H1 (cell line): ENCODE data around the gene LRRC43. TPM values are rescaled to one million over a fixed set of nuclear protein-coding genes. Genes with fewer than 3 reads are reported as not detected.
"Not testable (repeated sequence)": the region's sequence is repeated elsewhere in the genome, so short reads cannot be mapped to it uniquely, and the experiment has no call there.

Experiments used
- CTCF ChIA-PET: fragments of 300-600 bp; sonication (Branson Sonifier 250); formaldehyde crosslinking; loops from one replicate; lab custom pipeline; 2021; ENCODE audit not compliant: partially characterized antibody; lab: Charles Lee
- POLR2A ChIA-PET: fragments of 300-600 bp; sonication (Branson Sonifier 250); formaldehyde crosslinking; loops from one replicate; lab custom pipeline; 2021; ENCODE audit warnings: inconsistent platforms; ENCODE audit not compliant: partially characterized antibody; lab: Charles Lee
- DNase-seq, 2 experiments: peaks; one replicate each; pipeline versions ENCODE4 v3.0.0 to v3.0.0-alpha.2; 2010 to 2022; ENCODE audit warnings: low spot score in 2 of 2, low read depth in 1 of 2, mixed read lengths in 1 of 2
- FAIRE-seq: peaks from 2 replicates; lab custom pipeline; 2011; peaks lifted over from hg19 to GRCh38; lab: Jason Lieb, UNC
- H2AFZ ChIP-seq: 2 replicates; pipeline ENCODE4 v1.8.1; 2012; ENCODE audit warnings: low read length, inconsistent platforms
- H2AK5ac ChIP-seq: 2 replicates; pipeline ENCODE4 v1.6.1; 2013; ENCODE audit warnings: low read depth, low read length
- H2BK120ac ChIP-seq: replicated peaks from 2 replicates; pipeline ENCODE3; 2013; ENCODE audit warnings: low read depth, low read length, inconsistent platforms
- H2BK12ac ChIP-seq: 2 replicates; pipeline ENCODE4 v1.6.1; 2013; ENCODE audit warnings: low read depth, low read length
- H2BK15ac ChIP-seq: 2 replicates; pipeline ENCODE4 v1.6.1; 2013; ENCODE audit warnings: low read length
- H2BK20ac ChIP-seq: 2 replicates; pipeline ENCODE4 v1.6.1; 2013; ENCODE audit warnings: low read length
- H2BK5ac ChIP-seq: 2 replicates; pipeline ENCODE4 v1.6.1; 2013; ENCODE audit warnings: low read depth, low read length
- H3K14ac ChIP-seq: 2 replicates; pipeline ENCODE4 v1.6.1; 2013; ENCODE audit warnings: inconsistent platforms; ENCODE audit not compliant: insufficient read length
- H3K18ac ChIP-seq: 2 replicates; pipeline ENCODE4 v1.6.1; 2013; ENCODE audit warnings: low read length; ENCODE audit errors: extremely low read depth
- H3K23ac ChIP-seq: 2 replicates; pipeline ENCODE4 v1.6.1; 2013; ENCODE audit warnings: inconsistent platforms; ENCODE audit not compliant: insufficient read length
- H3K23me2 ChIP-seq: 2 replicates; pipeline ENCODE4 v1.6.1; 2013; ENCODE audit warnings: low read depth, low read length
- H3K27ac ChIP-seq: 2 replicates; pipeline ENCODE4 v1.6.1; 2011; ENCODE audit warnings: low read depth, low read length, inconsistent platforms
- H3K27me3 ChIP-seq, 4 experiments: replicated peaks in 1 of 4; 1 replicate in 1 of 4; 2 replicates in 3 of 4; pipeline versions ENCODE4 v1.6.1 to v1.8.1; 2011 to 2013; ENCODE audit warnings: low read length in 3 of 4, mild to moderate bottlenecking in 3 of 4, inconsistent platforms in 2 of 4, mixed read lengths in 2 of 4, moderate library complexity in 1 of 4; ENCODE audit not compliant: control insufficient read depth in 3 of 4, insufficient read depth in 3 of 4; ENCODE audit errors: extremely low read depth in 1 of 4
- H3K36me3 ChIP-seq, 4 experiments: 2 replicates each; pipeline versions ENCODE4 v1.6.1 to v1.8.1; 2011 to 2013; ENCODE audit warnings: mild to moderate bottlenecking in 4 of 4, low read length in 3 of 4, moderate library complexity in 2 of 4, control low read depth in 1 of 4, inconsistent platforms in 1 of 4; ENCODE audit not compliant: insufficient read depth in 4 of 4, control insufficient read depth in 2 of 4
- H3K4ac ChIP-seq: replicated peaks from 2 replicates; pipeline ENCODE3; 2013; ENCODE audit warnings: low read length, low read depth, mixed read lengths, inconsistent platforms; ENCODE audit not compliant: insufficient read length
- H3K4me1 ChIP-seq, 4 experiments: replicated peaks in 1 of 4; 1 replicate in 1 of 4; 2 replicates in 3 of 4; pipeline versions ENCODE4 v1.6.1 to v1.8.1; 2011 to 2013; ENCODE audit warnings: low read length in 3 of 4, inconsistent platforms in 2 of 4, mixed read lengths in 1 of 4; ENCODE audit not compliant: insufficient read depth in 4 of 4, control insufficient read depth in 3 of 4
- H3K4me2 ChIP-seq, 2 experiments: 2 replicates each; pipeline versions ENCODE4 v1.6.1 to v1.8.1; 2011 to 2013; ENCODE audit warnings: low read depth in 2 of 2, low read length in 2 of 2, control low read depth in 1 of 2, inconsistent platforms in 1 of 2, mild to moderate bottlenecking in 1 of 2; ENCODE audit not compliant: insufficient read depth in 1 of 2
- H3K4me3 ChIP-seq, 4 experiments: fragments of 200-600, 300-600 bp in 1 of 4; sonication (generic), shearing (Covaris generic), sonication (Bioruptor Twin) in 1 of 4; 2 replicates each; pipeline versions ENCODE4 v1.5.1 to v1.8.1; 2011 to 2016; ENCODE audit warnings: low read length in 4 of 4, low read depth in 3 of 4, control low read depth in 2 of 4, inconsistent platforms in 2 of 4, mild to moderate bottlenecking in 2 of 4, mixed read lengths in 1 of 4, moderate library complexity in 1 of 4; ENCODE audit not compliant: insufficient read depth in 2 of 4; ENCODE audit errors: extremely low read depth in 1 of 4
- H3K56ac ChIP-seq: replicated peaks from 2 replicates; pipeline ENCODE3; 2013; ENCODE audit warnings: low read depth, mild to moderate bottlenecking, mixed read lengths, low read length, inconsistent platforms; ENCODE audit not compliant: insufficient read length
- H3K79me1 ChIP-seq: 2 replicates; pipeline ENCODE4 v1.6.1; 2013; ENCODE audit warnings: low read depth, low read length, control low read depth
- H3K79me2 ChIP-seq, 2 experiments: 2 replicates each; pipeline versions ENCODE4 v1.6.1 to v1.8.1; 2012 to 2013; ENCODE audit warnings: low read length in 2 of 2, mild to moderate bottlenecking in 2 of 2, inconsistent platforms in 1 of 2; ENCODE audit not compliant: insufficient read depth in 2 of 2, control insufficient read depth in 1 of 2
- H3K9ac ChIP-seq, 4 experiments: replicated peaks in 1 of 4; 1 replicate in 1 of 4; 2 replicates in 3 of 4; pipeline versions ENCODE4 v1.6.1 to v1.8.1; 2011 to 2013; ENCODE audit warnings: low read depth in 3 of 4, low read length in 3 of 4, control low read depth in 2 of 4, mild to moderate bottlenecking in 2 of 4, moderate library complexity in 2 of 4, inconsistent platforms in 1 of 4; ENCODE audit errors: extremely low read depth in 1 of 4
- H3K9me3 ChIP-seq, 2 experiments: 2 replicates each; pipeline versions ENCODE4 v1.6.1 to v1.8.1; 2012 to 2013; ENCODE audit warnings: mild to moderate bottlenecking in 2 of 2, moderate library complexity in 2 of 2, control low read depth in 1 of 2, inconsistent platforms in 1 of 2, low read depth in 1 of 2, low read length in 1 of 2, mixed read lengths in 1 of 2; ENCODE audit not compliant: insufficient read depth in 2 of 2
- H4K20me1 ChIP-seq, 2 experiments: replicated peaks in 1 of 2; 2 replicates each; pipeline versions ENCODE3 to v1.8.1; 2011 to 2013; ENCODE audit warnings: inconsistent platforms in 2 of 2, low read length in 2 of 2, mild to moderate bottlenecking in 1 of 2; ENCODE audit not compliant: insufficient read depth in 2 of 2, control insufficient read depth in 1 of 2
- H4K5ac ChIP-seq: 2 replicates; pipeline ENCODE4 v1.6.1; 2013; ENCODE audit warnings: low read length, low read depth, mixed read lengths, inconsistent platforms; ENCODE audit not compliant: insufficient read length
- H4K8ac ChIP-seq: 2 replicates; pipeline ENCODE4 v1.8.0; 2013; ENCODE audit warnings: mild to moderate bottlenecking, moderate library complexity, low read length, inconsistent platforms; ENCODE audit not compliant: insufficient read depth; ENCODE audit errors: extremely low read depth
- H4K91ac ChIP-seq: replicated peaks from 2 replicates; pipeline ENCODE3; 2013; ENCODE audit warnings: low read length, mixed read lengths, inconsistent platforms; ENCODE audit not compliant: insufficient read length
- WGBS, 2 experiments: shearing (Covaris generic) in 1 of 2; methylation state at CpG; one replicate each; pipeline versions ENCODE4 v1.1.6 to v1.1.7; 2013 to 2015; ENCODE audit warnings: low lambda C conversion rate in 2 of 2, mixed read lengths in 2 of 2, inconsistent platforms in 1 of 2, low coverage in 1 of 2, missing lambda C conversion rate in 1 of 2; ENCODE audit not compliant: insufficient replicate concordance in 2 of 2, insufficient coverage in 1 of 2, insufficient read length in 1 of 2; ENCODE audit errors: extremely low coverage in 1 of 2, missing lambda C conversion rate in 1 of 2; 5-methylcytosine and 5-hydroxymethylcytosine counted together
- polyA plus RNA-seq, 7 experiments: library from polyadenylated mRNA; depleted of rRNA in 3 of 7; stranded (reverse) in 5 of 7; unstranded in 2 of 7; fragments of >200 nt in 5 of 7; fragments of 200-250 nt in 2 of 7; gene quantifications; 1 replicate in 5 of 7; 2 replicates in 1 of 7; 4 replicates in 1 of 7; pipeline versions ENCODE4 v1.2.1 to v1.2.3, GENCODE V29; 2011 to 2013; ENCODE audit warnings: missing spikeins in 2 of 7, mixed read lengths in 2 of 7
- total RNA-seq: library from RNA; stranded (reverse); fragmentation: NEBNext Ultra II Directional; extraction: Animal tissue kit (Norgen Biotek cat#: 25700); gene quantifications from 2 replicates; pipeline ENCODE4 v1.2.1, GENCODE V29; 2021

The LRRC43 gene
- total and polyA plus RNA-seq, 2 of the 8 experiments (the other 6 are each of a cell fraction or from before 2014, with no cell fraction given), result 0.35 to 0.44 TPM

DNA sequence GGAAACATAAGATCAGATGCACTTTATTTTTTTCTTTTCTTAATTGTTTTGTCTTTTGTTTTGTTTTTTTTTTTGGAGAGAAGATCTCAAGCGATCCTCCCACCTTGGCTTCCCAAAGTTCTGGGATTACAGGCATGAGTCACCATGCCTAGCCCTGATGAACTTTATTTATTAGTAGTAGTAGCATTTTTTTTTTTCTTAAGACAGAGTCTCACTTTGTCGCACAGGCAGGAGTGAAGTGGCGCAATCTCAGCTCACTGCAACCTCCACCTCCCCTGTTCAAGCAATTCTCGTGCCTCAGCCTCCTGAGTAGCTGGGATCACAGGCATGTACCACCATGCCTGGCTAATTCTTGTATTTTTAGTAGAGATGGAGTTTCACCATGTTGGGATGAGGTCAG is 6.5 kb upstream of the LRRC43 start:
- H3K79me2 ChIP-seq, H2AFZ ChIP-seq, H3K4me3 ChIP-seq, H3K27me3 ChIP-seq, H3K18ac ChIP-seq, DNase-seq, H3K4me2 ChIP-seq, FAIRE-seq, H3K56ac ChIP-seq, H3K4ac ChIP-seq, H3K36me3 ChIP-seq, H4K8ac ChIP-seq, H2AK5ac ChIP-seq, H3K14ac ChIP-seq, H3K23ac ChIP-seq, H3K23me2 ChIP-seq, H3K9me3 ChIP-seq, H2BK15ac ChIP-seq, H4K20me1 ChIP-seq, H3K9ac ChIP-seq, H3K4me1 ChIP-seq, H4K91ac ChIP-seq, H4K5ac ChIP-seq, H2BK12ac ChIP-seq, H2BK20ac ChIP-seq, H2BK120ac ChIP-seq, H3K27ac ChIP-seq, H3K79me1 ChIP-seq, H2BK5ac ChIP-seq: not testable (repeated sequence)
- 79% methylated on average over 4 of the region's 4 CpGs; no CpG with 5 or more reads in 1 of the 2 experiments for WGBS, 2 experiments
- ChIA-PET POLR2A (interaction anchor here (1.3 kb wide), 1 partner anchor 30 kb away, joined by 3 read pairs; no protein-coding TSS in a partner anchor), CTCF (interaction anchor here (1.1 to 1.3 kb wide), 2 partner anchors 14 to 15 kb away, joined by 3 to 5 read pairs; no protein-coding TSS in a partner anchor)
